Heart right ventricle (tissue), 16 donors: ENCODE data around the gene IFITM1. TPM values are rescaled to one million over a fixed set of nuclear protein-coding genes. Genes with fewer than 3 reads are reported as not detected.
A peak's percentile ranks its signal among the peaks of the same experiment; 100 is the strongest.

Experiments used
- ATAC-seq, 8 donors: fragments of 200-7000 bp; cut with Tn5 transposase; one replicate each; pipeline ENCODE4 v1.9.1; 2020; ENCODE audit warnings: mild to moderate bottlenecking in 8 of 8, moderate library complexity in 8 of 8, moderate number of reproducible peaks in 1 of 8
- DNase-seq, 2 donors: peaks; one replicate each; pipeline ENCODE4 v3.0.0-alpha.2; 2020
- H3K27ac ChIP-seq, 10 donors: fragments of 200-600 bp; sonication (generic) in 2 of 10; one replicate each; pipeline versions ENCODE4 v1.5.0 to v1.8.0; 2020 to 2022; ENCODE audit warnings: mild to moderate bottlenecking in 3 of 10
- H3K27me3 ChIP-seq, 7 donors: fragments of 200-600 bp; one replicate each; pipeline ENCODE4 v1.8.0; 2021 to 2022; ENCODE audit warnings: mild to moderate bottlenecking in 2 of 7
- H3K36me3 ChIP-seq, 9 donors: fragments of 200-600 bp; sonication (generic) in 1 of 9; one replicate each; pipeline versions ENCODE4 v1.5.0 to v1.8.0; 2020 to 2022; ENCODE audit warnings: mild to moderate bottlenecking in 2 of 9
- H3K4me1 ChIP-seq, 9 donors: fragments of 200-600 bp; sonication (generic) in 1 of 9; one replicate each; pipeline versions ENCODE4 v1.5.0 to v1.8.0; 2020 to 2022; ENCODE audit warnings: mild to moderate bottlenecking in 4 of 9
- H3K4me3 ChIP-seq, 10 donors: fragments of 200-600 bp; sonication (generic) in 2 of 10; one replicate each; pipeline versions ENCODE4 v1.5.0 to v1.8.0; 2020 to 2022; ENCODE audit warnings: mild to moderate bottlenecking in 7 of 10, moderate library complexity in 2 of 10
- H3K9me3 ChIP-seq, 11 donors: fragments of 200-600 bp in 10 of 11; sonication (generic) in 2 of 11; one replicate each; pipeline versions ENCODE4 v1.5.0 to v1.8.0; 2013 to 2022; ENCODE audit warnings: mild to moderate bottlenecking in 2 of 11, control low read depth in 1 of 11, moderate library complexity in 1 of 11
- WGBS, 2 donors: extraction: QIAGEN DNeasy Blood & Tissue Kit; methylation state at CpG; one replicate each; pipeline ENCODE4 v1.1.7; 2013; ENCODE audit warnings: inconsistent platforms in 1 of 2; 5-methylcytosine and 5-hydroxymethylcytosine counted together
- intact Hi-C, 10 donors: fragments of 100-400 bp; cut with DNase I; formaldehyde crosslinking; loops; one replicate each; pipeline versions ENCODE4 v1.11.1 to v1.14.2; 2022
- polyA plus RNA-seq, 2 donors: library from polyadenylated mRNA; stranded (reverse); fragments of 200-250 nt; gene quantifications; one replicate each; pipeline ENCODE4 v1.2.3, GENCODE V29; 2013
- total RNA-seq, 10 donors: library from RNA; stranded (reverse); fragmentation: NEBNext Ultra II Directional in 3 of 10; extraction: Animal tissue kit (Norgen Biotek cat#: 25700) in 3 of 10; gene quantifications; one replicate each; pipeline versions ENCODE4 v1.2.1 to v1.2.4, GENCODE V29; 2021 to 2023
- TF ChIP-seq, protein P1 (sequence below), 9 donors: fragments of 200-600 bp; sonication (generic) in 2 of 9; IDR thresholded peaks; one replicate each; pipeline versions ENCODE4 v1.5.0 to v1.8.0; 2021 to 2022; ENCODE audit warnings: antibody characterized with exemption in 9 of 9, mild to moderate bottlenecking in 5 of 9, moderate library complexity in 1 of 9
- donor health status: Arrhythmogenic right ventricular cardiomyopathy.
- donor health status: ischemic (EF 13 %, LVEDD 7.1; RV severe dilation, severe dysfunction).
- donor health status: healthy with polysubstance abuse.
- donor health status: DM: no; HTN: yes; CAD: no.
- donor health status: DM: no; HTN: no; CAD: no.
- donor health status: ischemic (EF 25% LVEDD 6.9; RV normal size, moderate dysfunction).
- donor health status: ischemic (EF 25% LVEDD 5.7; RV mildly dilated, moderate dysfunction).
- donor health status: healthy.
- donor health status: DM: yes; HTN: yes; CAD: no.
- donor health status: Ischemic cardiomyopathy.
- donor health status: ischemic (EF 35%, LVEDD 5.7; RV mildly dilated, moderate dysfunction).
- donor health status: nonischemic (EF 11% LVEDD 7.7; RV severe dilation, severe dysfunction).
- donor health status: DM: yes; HTN: yes; CAD: no.
- donor health status: PGD.
- donor health status: ischemic (EF 29% LVEDD 5.4; RV normal size, mild dysfunction).
- donor health status: nonischemic (EF 23%, LVEDD 6.1; RV moderate dilation, normal function).

IFITM1 gene
- total and polyA plus RNA-seq, 12 donors: 51.6 to 427 (median 120) TPM

DNA sequence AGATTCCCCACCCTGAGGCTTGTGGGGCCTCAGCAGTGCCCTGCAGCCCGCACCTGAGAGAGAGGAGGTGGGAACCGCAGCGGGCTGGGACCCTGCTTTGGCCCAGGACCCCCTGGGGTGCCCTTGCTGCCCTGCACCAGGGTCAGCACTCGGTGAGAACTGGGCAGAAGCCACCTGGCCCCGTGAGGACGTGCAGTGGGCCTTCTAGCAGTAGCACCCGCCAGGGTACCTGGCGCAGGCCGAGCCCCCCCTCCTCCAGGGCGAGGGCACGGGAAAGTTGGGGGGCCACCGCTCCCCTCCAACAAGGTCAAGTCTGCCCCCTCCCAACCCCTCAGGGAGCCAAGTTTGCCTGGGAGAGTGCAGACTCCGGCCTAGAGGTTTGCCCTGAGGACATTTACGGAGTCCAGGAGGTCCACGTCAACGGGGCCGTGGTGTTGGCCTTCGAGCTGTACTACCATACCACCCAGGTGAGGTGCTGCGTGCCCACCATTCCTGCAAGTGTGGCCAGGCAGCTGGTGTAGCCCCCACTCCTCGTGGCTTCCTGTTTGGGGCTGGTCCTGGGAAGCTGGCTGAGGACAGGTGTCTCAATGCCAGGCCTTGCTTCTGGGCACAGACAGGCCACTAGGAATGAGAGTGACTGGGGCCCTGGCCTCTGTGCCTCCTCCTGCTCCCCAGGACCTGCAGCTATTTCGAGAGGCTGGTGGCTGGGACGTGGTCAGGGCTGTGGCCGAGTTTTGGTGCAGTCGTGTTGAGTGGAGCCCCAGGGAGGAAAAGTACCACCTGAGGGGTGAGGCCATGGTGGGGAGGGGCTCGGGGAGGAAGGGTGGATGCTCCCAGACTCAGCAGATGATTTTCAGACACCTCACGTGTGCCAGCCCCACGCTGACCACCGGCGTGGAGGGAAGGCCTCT lies 21.4 kb upstream of the IFITM1 start:
- H3K36me3 ChIP-seq: peaks cover 0 to 33% (median 0%) of the 10 kb centered on the region in 9 donors
- intact Hi-C loops: no loop called here
- H3K4me1 ChIP-seq: peaks cover 3 to 26% (median 19%) of the 10 kb centered on the region in 9 donors
- TF ChIP-seq, protein P1, sequence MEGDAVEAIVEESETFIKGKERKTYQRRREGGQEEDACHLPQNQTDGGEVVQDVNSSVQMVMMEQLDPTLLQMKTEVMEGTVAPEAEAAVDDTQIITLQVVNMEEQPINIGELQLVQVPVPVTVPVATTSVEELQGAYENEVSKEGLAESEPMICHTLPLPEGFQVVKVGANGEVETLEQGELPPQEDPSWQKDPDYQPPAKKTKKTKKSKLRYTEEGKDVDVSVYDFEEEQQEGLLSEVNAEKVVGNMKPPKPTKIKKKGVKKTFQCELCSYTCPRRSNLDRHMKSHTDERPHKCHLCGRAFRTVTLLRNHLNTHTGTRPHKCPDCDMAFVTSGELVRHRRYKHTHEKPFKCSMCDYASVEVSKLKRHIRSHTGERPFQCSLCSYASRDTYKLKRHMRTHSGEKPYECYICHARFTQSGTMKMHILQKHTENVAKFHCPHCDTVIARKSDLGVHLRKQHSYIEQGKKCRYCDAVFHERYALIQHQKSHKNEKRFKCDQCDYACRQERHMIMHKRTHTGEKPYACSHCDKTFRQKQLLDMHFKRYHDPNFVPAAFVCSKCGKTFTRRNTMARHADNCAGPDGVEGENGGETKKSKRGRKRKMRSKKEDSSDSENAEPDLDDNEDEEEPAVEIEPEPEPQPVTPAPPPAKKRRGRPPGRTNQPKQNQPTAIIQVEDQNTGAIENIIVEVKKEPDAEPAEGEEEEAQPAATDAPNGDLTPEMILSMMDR (IDR thresholded peaks at IDR 0.05): no peak
- no peak overlapping the region for H3K27ac ChIP-seq
- H3K4me3 ChIP-seq: no peak overlapping the region
- 93 to 94% methylated on average over 29 of the region's 29 CpGs for WGBS, 2 donors
- no peaks in the 10 kb centered on the region for H3K9me3 ChIP-seq
- no peak for ATAC-seq
- peak in 1 of 2 donors; percentile 10 for DNase-seq
- peaks cover 0 to 30% (median 8%) of the 10 kb centered on the region in 7 donors for H3K27me3 ChIP-seq

DNA sequence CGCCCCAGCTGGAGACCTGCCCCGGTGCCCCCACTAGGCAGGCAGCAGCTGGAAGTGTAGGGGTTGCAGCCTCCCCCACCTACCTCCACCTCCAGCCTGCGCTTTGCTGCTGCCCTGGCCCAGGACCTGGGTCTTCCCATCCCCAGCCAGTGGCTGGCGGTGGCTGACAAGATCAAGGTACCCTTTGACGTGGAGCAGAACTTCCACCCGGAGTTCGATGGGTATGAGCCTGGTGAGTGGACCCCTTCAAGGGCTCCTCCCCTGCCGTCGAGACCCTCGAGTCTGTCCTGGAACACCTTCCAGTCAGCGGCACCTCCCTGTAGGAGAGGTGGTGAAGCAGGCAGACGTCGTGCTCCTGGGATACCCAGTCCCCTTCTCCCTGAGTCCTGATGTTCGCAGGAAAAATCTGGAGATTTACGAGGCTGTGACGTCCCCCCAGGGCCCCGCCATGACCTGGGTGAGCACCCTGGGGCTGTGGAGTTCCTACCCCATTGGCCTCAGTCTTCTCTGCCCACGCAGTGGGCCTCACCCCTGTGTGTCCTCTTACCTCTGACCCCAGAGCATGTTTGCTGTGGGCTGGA lies 20.5 kb upstream of the IFITM1 start:
- no peak for ATAC-seq
- intact Hi-C loops: no loop called here
- Histone ChIP-seq H3K4me1 (peaks cover 3 to 28% (median 19%) of the 10 kb centered on the region in 9 donors), H3K9me3 (no peaks in the 10 kb centered on the region), H3K27ac (no peak overlapping the region), H3K27me3 (peaks cover 0 to 31% (median 8%) of the 10 kb centered on the region in 7 donors), H3K4me3 (no peak overlapping the region), H3K36me3 (peaks cover 0 to 33% (median 0%) of the 10 kb centered on the region in 9 donors)
- WGBS, 2 donors: 79 to 86% methylated on average over 18 of the region's 18 CpGs
- DNase-seq: peak in 1 of 2 donors; percentile 6
- TF ChIP-seq, protein P1 (IDR thresholded peaks at IDR 0.05): no peak

DNA sequence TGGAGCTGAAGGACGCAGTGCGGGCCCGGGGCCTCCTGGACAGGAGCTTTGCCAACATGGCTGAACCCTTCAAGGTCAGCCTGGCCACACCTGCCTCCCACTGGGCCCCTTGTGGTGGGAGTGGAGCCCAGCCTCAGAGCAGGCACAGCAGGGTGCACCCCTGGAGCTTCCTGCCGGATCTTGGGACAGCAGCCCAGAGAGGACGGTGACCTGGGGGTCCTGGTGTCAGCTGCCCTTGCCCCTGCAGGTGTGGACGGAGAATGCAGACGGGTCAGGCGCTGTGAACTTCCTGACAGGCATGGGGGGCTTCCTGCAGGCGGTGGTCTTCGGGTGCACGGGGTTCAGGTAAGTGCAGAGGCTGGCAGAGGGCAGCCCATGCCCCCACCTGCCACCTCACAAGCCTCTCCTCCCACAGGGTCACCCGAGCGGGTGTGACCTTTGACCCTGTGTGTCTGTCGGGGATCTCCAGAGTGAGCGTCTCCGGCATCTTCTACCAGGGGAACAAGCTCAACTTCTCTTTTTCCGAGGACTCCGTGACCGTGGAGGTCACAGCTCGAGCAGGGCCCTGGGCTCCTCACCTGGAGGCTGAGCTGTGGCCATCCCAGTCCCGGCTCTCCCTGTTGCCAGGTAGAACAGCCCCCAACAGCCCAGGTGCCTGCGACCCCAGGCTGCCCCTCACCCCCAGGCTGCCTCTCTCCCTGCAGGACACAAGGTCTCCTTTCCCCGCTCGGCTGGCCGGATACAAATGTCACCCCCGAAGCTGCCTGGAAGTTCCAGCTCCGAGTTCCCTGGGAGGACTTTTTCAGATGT lies 19.8 kb upstream of the IFITM1 start:
- intact Hi-C loops: no loop called here
- WGBS, 2 donors: 91 to 92% methylated on average over 26 to 27 of the region's 27 CpGs
- no peak overlapping the region for H3K4me3 ChIP-seq
- peaks cover 0 to 33% (median 0%) of the 10 kb centered on the region in 9 donors for H3K36me3 ChIP-seq
- H3K4me1 ChIP-seq: peaks cover 0 to 33% (median 16%) of the 10 kb centered on the region in 9 donors
- peak in 1 of 2 donors; percentile 9 for DNase-seq
- ATAC-seq: no peak
- H3K27me3 ChIP-seq: peaks cover 0 to 36% (median 13%) of the 10 kb centered on the region in 7 donors
- H3K9me3 ChIP-seq: no peaks in the 10 kb centered on the region
- TF ChIP-seq, protein P1 (IDR thresholded peaks at IDR 0.05): no peak
- no peak overlapping the region for H3K27ac ChIP-seq

DNA sequence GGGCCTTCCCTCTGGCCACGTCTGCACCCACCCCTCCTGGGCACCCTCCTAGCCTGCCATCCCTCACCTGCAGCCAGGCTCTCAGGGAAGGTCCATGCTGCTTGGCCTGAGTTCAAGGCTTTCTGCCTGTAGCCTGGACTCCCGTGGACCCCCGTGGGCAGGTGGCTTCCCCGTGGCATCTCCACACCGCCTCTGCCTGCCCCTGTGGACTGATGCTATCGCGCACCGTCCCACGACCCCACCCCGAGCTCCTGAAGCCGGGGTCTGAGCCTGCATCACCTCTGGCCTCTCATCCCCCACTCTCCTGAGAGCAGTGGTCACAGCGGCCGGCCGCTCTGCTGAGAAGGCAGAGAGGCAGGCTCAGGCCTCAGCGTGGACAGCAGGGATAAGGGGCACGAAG lies 19.1 kb upstream of the IFITM1 start:
- peaks cover 0 to 43% (median 20%) of the 10 kb centered on the region in 7 donors for H3K27me3 ChIP-seq
- intact Hi-C loops: no loop called here
- H3K27ac ChIP-seq: no peak overlapping the region
- 90 to 92% methylated on average over 16 of the region's 16 CpGs for WGBS, 2 donors
- H3K36me3 ChIP-seq: peaks cover 0 to 33% (median 0%) of the 10 kb centered on the region in 9 donors
- TF ChIP-seq, protein P1 (IDR thresholded peaks at IDR 0.05): no peak
- no peak for ATAC-seq
- H3K9me3 ChIP-seq: no peaks in the 10 kb centered on the region
- H3K4me1 ChIP-seq: peaks cover 0 to 28% (median 14%) of the 10 kb centered on the region in 9 donors
- DNase-seq: peak in 1 of 2 donors; percentile 11
- no peak overlapping the region for H3K4me3 ChIP-seq
